Activated naive CD8-positive, alpha-beta T cell (primary cell): ENCODE measurements around the gene PPP1R3D.

Experiments used
- H3K27ac Mint-ChIP-seq: one replicate; pipeline ENCODE4 v1.8.0; 2021; ENCODE audit warnings: mixed read lengths
- H3K27me3 Mint-ChIP-seq: one replicate; pipeline ENCODE4 v1.8.0; 2021; ENCODE audit warnings: mixed read lengths
- H3K36me3 Mint-ChIP-seq: one replicate; pipeline ENCODE4 v1.8.0; 2021; ENCODE audit warnings: mixed read lengths
- H3K4me1 Mint-ChIP-seq: one replicate; pipeline ENCODE4 v1.8.0; 2021; ENCODE audit warnings: low read depth, mixed read lengths
- H3K4me3 Mint-ChIP-seq: one replicate; pipeline ENCODE4 v1.8.0; 2021; ENCODE audit warnings: mild to moderate bottlenecking, mixed read lengths
- H3K9me3 Mint-ChIP-seq: one replicate; pipeline ENCODE4 v1.8.0; 2021; ENCODE audit warnings: low read depth, mixed read lengths

PPP1R3D gene

GRCh38 chr20:59940129-59940955 lies at the start of gene PPP1R3D, which contains the start of gene FAM217B:
TSS of gene PPP1R3D (minus strand) at chr20:59940305. CDS start at chr20:59939931, 374 bp downstream.
TSS of gene FAM217B (plus strand) at chr20:59940389. CDS start at chr20:59943944, 3,555 bp downstream.
- peaks cover 51% of the 10 kb centered on the region for H3K4me1 Mint-ChIP-seq
- H3K4me3 Mint-ChIP-seq = peak within 1 kb of the TSS; percentile 97
- peak within 1 kb of the TSS; percentile 95 for H3K27ac Mint-ChIP-seq

GRCh38 chr20:59988141-59988540 lies 48.0 kb upstream of the PPP1R3D start:
- Mint-ChIP-seq H3K27ac (no peak overlapping the region), H3K4me3 (no peak overlapping the region), H3K36me3 (peaks cover 12% of the 10 kb centered on the region), H3K27me3 (no peaks in the 10 kb centered on the region), H3K4me1 (no peaks in the 10 kb centered on the region), H3K9me3 (no peaks in the 10 kb centered on the region)

More at GRCh38 chr20:59940129-59940955, at the start of gene PPP1R3D, which contains the start of gene FAM217B:
- no peaks in the 10 kb centered on the region for H3K36me3 Mint-ChIP-seq
- no peaks in the 10 kb centered on the region for H3K9me3 Mint-ChIP-seq
- no peaks in the 10 kb centered on the region for H3K27me3 Mint-ChIP-seq

- no peak overlapping the region for H3K27ac Mint-ChIP-seq
- H3K4me1 Mint-ChIP-seq = no peaks in the 10 kb centered on the region
- H3K36me3 Mint-ChIP-seq = peaks cover 16% of the 10 kb centered on the region
- no peak overlapping the region for H3K4me3 Mint-ChIP-seq
- H3K9me3 Mint-ChIP-seq = no peaks in the 10 kb centered on the region
- no peaks in the 10 kb centered on the region for H3K27me3 Mint-ChIP-seq
These were observed 47.0 kb upstream of the PPP1R3D start for GRCh38 chr20:59987135-59987534.

- no peaks in the 10 kb centered on the region for H3K4me1 Mint-ChIP-seq
- H3K36me3 Mint-ChIP-seq = peaks cover 18% of the 10 kb centered on the region
- no peaks in the 10 kb centered on the region for H3K9me3 Mint-ChIP-seq
- H3K27me3 Mint-ChIP-seq = no peaks in the 10 kb centered on the region
- no peak overlapping the region for H3K27ac Mint-ChIP-seq
- H3K4me3 Mint-ChIP-seq = no peak overlapping the region
These were observed 45.8 kb upstream of the PPP1R3D start for GRCh38 chr20:59985864-59986263.

GRCh38 chr20:59985164-59985563 lies 45.1 kb upstream of the PPP1R3D start:
- Mint-ChIP-seq H3K36me3 (peaks cover 22% of the 10 kb centered on the region), H3K27me3 (no peaks in the 10 kb centered on the region), H3K4me3 (no peak overlapping the region), H3K4me1 (no peaks in the 10 kb centered on the region), H3K27ac (no peak overlapping the region), H3K9me3 (no peaks in the 10 kb centered on the region)

- Mint-ChIP-seq H3K36me3 (peaks cover 19% of the 10 kb centered on the region), H3K4me3 (no peak overlapping the region), H3K27ac (no peak overlapping the region), H3K4me1 (no peaks in the 10 kb centered on the region), H3K9me3 (no peaks in the 10 kb centered on the region), H3K27me3 (no peaks in the 10 kb centered on the region)
These were observed 44.4 kb upstream of the PPP1R3D start for GRCh38 chr20:59984541-59984940.

- Mint-ChIP-seq H3K27me3 (no peaks in the 10 kb centered on the region), H3K36me3 (peaks cover 19% of the 10 kb centered on the region), H3K4me1 (no peaks in the 10 kb centered on the region), H3K27ac (no peak overlapping the region), H3K4me3 (no peak overlapping the region), H3K9me3 (no peaks in the 10 kb centered on the region)
These were observed 43.0 kb upstream of the PPP1R3D start for GRCh38 chr20:59983076-59983475.

GRCh38 chr20:59977086-59977485 lies 37.0 kb upstream of the PPP1R3D start:
- Mint-ChIP-seq H3K27me3 (no peaks in the 10 kb centered on the region), H3K9me3 (no peaks in the 10 kb centered on the region), H3K4me3 (no peak overlapping the region), H3K27ac (no peak overlapping the region), H3K4me1 (no peaks in the 10 kb centered on the region), H3K36me3 (peaks cover 23% of the 10 kb centered on the region)

- Mint-ChIP-seq H3K27ac (no peak overlapping the region), H3K36me3 (peaks cover 25% of the 10 kb centered on the region), H3K4me1 (no peaks in the 10 kb centered on the region), H3K9me3 (no peaks in the 10 kb centered on the region), H3K27me3 (no peaks in the 10 kb centered on the region), H3K4me3 (no peak overlapping the region)
These were observed 36.2 kb upstream of the PPP1R3D start for GRCh38 chr20:59976156-59976782.

GRCh38 chr20:59972037-59972801 lies 32.1 kb upstream of the PPP1R3D start:
- no peaks in the 10 kb centered on the region for H3K4me1 Mint-ChIP-seq
- H3K36me3 Mint-ChIP-seq = peaks cover 16% of the 10 kb centered on the region
- no peaks in the 10 kb centered on the region for H3K27me3 Mint-ChIP-seq
- H3K4me3 Mint-ChIP-seq = no peak overlapping the region
- no peaks in the 10 kb centered on the region for H3K9me3 Mint-ChIP-seq
- H3K27ac Mint-ChIP-seq = no peak overlapping the region

- H3K9me3 Mint-ChIP-seq = no peaks in the 10 kb centered on the region
- no peak overlapping the region for H3K27ac Mint-ChIP-seq
- H3K4me1 Mint-ChIP-seq = no peaks in the 10 kb centered on the region
- H3K36me3 Mint-ChIP-seq = peaks cover 14% of the 10 kb centered on the region
- H3K27me3 Mint-ChIP-seq = no peaks in the 10 kb centered on the region
- H3K4me3 Mint-ChIP-seq = no peak overlapping the region
These were observed 31.3 kb upstream of the PPP1R3D start for GRCh38 chr20:59971428-59971827.

- no peak overlapping the region for H3K27ac Mint-ChIP-seq
- H3K4me1 Mint-ChIP-seq = no peaks in the 10 kb centered on the region
- no peaks in the 10 kb centered on the region for H3K27me3 Mint-ChIP-seq
- H3K36me3 Mint-ChIP-seq = peaks cover 4% of the 10 kb centered on the region
- H3K4me3 Mint-ChIP-seq = no peak overlapping the region
- H3K9me3 Mint-ChIP-seq = no peaks in the 10 kb centered on the region
These were observed 26.3 kb upstream of the PPP1R3D start for GRCh38 chr20:59966428-59966827.

- Mint-ChIP-seq H3K36me3 (peaks cover 9% of the 10 kb centered on the region), H3K27me3 (no peaks in the 10 kb centered on the region), H3K9me3 (no peaks in the 10 kb centered on the region), H3K27ac (no peak overlapping the region), H3K4me3 (no peak overlapping the region), H3K4me1 (no peaks in the 10 kb centered on the region)
These were observed 22.1 kb upstream of the PPP1R3D start for GRCh38 chr20:59962155-59962554.

GRCh38 chr20:59961423-59961822 lies 21.3 kb upstream of the PPP1R3D start:
- H3K27ac Mint-ChIP-seq = no peak overlapping the region
- peaks cover 9% of the 10 kb centered on the region for H3K36me3 Mint-ChIP-seq
- H3K9me3 Mint-ChIP-seq = no peaks in the 10 kb centered on the region
- no peak overlapping the region for H3K4me3 Mint-ChIP-seq
- H3K4me1 Mint-ChIP-seq = no peaks in the 10 kb centered on the region
- no peaks in the 10 kb centered on the region for H3K27me3 Mint-ChIP-seq

- Mint-ChIP-seq H3K27me3 (no peaks in the 10 kb centered on the region), H3K4me3 (no peak overlapping the region), H3K4me1 (no peaks in the 10 kb centered on the region), H3K27ac (no peak overlapping the region), H3K36me3 (peaks cover 9% of the 10 kb centered on the region), H3K9me3 (no peaks in the 10 kb centered on the region)
These were observed 18.5 kb upstream of the PPP1R3D start for GRCh38 chr20:59958626-59959025.
